HepG2 (cell line): ENCODE measurements around the gene ADGRF1. TPM values are rescaled to one million over a fixed set of nuclear protein-coding genes. Genes with fewer than 3 reads are reported as not detected.

Source experiments
- CBX2 ChIP-seq, 2 experiments: fragments of 200-600 bp in 1 of 2; sonication (generic); formaldehyde crosslinking in 1 of 2; IDR thresholded peaks; 2 replicates each; pipeline versions ENCODE4 v1.7.0 to v1.8.1; 2018 to 2022; ENCODE audit warnings: low read depth in 2 of 2, low read length in 1 of 2, mild to moderate bottlenecking in 1 of 2, missing genetic modification reagents in 1 of 2
- DNMT3B ChIP-seq: conservative IDR thresholded peaks from 2 replicates; pipeline ENCODE4 v1.6.1; 2016; ENCODE audit warnings: missing biosample characterization, control low read depth
- ETV6 ChIP-seq: sonication (generic); formaldehyde crosslinking; conservative IDR thresholded peaks from 2 replicates; pipeline ENCODE4 v1.4.0; 2020; ENCODE audit warnings: missing genetic modification reagents
- HNF4G ChIP-seq, 2 experiments: sonication (generic) in 1 of 2; formaldehyde crosslinking in 1 of 2; IDR thresholded peaks; 2 replicates each; pipeline versions ENCODE4 v1.4.0 to v1.6.1; 2011 to 2020; ENCODE audit warnings: borderline replicate concordance in 2 of 2, low read depth in 2 of 2, mild to moderate bottlenecking in 2 of 2, low read length in 1 of 2, missing genetic modification reagents in 1 of 2, moderate library complexity in 1 of 2
- KDM5A ChIP-seq: fragments of 200-600 bp; sonication (generic); IDR thresholded peaks from 2 replicates; pipeline ENCODE4 v1.7.0; 2018; ENCODE audit warnings: antibody characterized with exemption, mild to moderate bottlenecking, low read length, borderline replicate concordance
- KMT2B ChIP-seq: IDR thresholded peaks from 2 replicates; pipeline ENCODE4 v1.6.1; 2016; ENCODE audit warnings: missing genetic modification reagents, missing compliant biosample characterization
- MLLT10 ChIP-seq: sonication (generic); formaldehyde crosslinking; IDR thresholded peaks from 2 replicates; pipeline ENCODE4 v1.4.0; 2020; ENCODE audit warnings: missing genetic modification reagents
- NFE2 ChIP-seq: sonication (generic); formaldehyde crosslinking; IDR thresholded peaks from 2 replicates; pipeline ENCODE4 v1.4.0; 2020; ENCODE audit warnings: missing genetic modification reagents
- NFIB ChIP-seq: sonication (generic); formaldehyde crosslinking; IDR thresholded peaks from 2 replicates; pipeline ENCODE4 v1.9.0; 2021; ENCODE audit warnings: missing genetic modification reagents, mild to moderate bottlenecking, borderline replicate concordance
- NFKBIZ ChIP-seq: IDR thresholded peaks from 2 replicates; pipeline ENCODE4 v1.6.1; 2018; ENCODE audit warnings: missing genetic modification reagents, missing compliant biosample characterization
- NR2F6 ChIP-seq, 2 experiments: IDR thresholded peaks; 2 replicates each; pipeline ENCODE4 v1.6.1; 2016; ENCODE audit warnings: antibody characterized with exemption in 1 of 2, mild to moderate bottlenecking in 1 of 2
- RARA ChIP-seq: IDR thresholded peaks from 2 replicates; pipeline ENCODE4 v1.6.1; 2016; ENCODE audit warnings: missing genetic modification reagents, missing compliant biosample characterization
- RORA ChIP-seq: sonication (generic); formaldehyde crosslinking; IDR thresholded peaks from 2 replicates; pipeline ENCODE4 v1.5.0; 2020; ENCODE audit warnings: mild to moderate bottlenecking, missing genetic modification reagents, moderate library complexity
- SKIL ChIP-seq: sonication (generic); formaldehyde crosslinking; IDR thresholded peaks from 2 replicates; pipeline ENCODE4 v1.8.0; 2022; ENCODE audit warnings: missing genetic modification reagents, mild to moderate bottlenecking, moderate library complexity, borderline replicate concordance
- ZBED4 ChIP-seq: sonication (generic); formaldehyde crosslinking; IDR thresholded peaks from 2 replicates; pipeline ENCODE4 v1.4.0; 2020; ENCODE audit warnings: missing genetic modification reagents, borderline replicate concordance
- ZNF101 ChIP-seq: sonication (generic); formaldehyde crosslinking; IDR thresholded peaks from 2 replicates; pipeline ENCODE4 v1.4.0; 2020; ENCODE audit warnings: mild to moderate bottlenecking, low read depth, missing genetic modification reagents, borderline replicate concordance
- ZNF224 ChIP-seq: sonication (generic); formaldehyde crosslinking; IDR thresholded peaks from 2 replicates; pipeline ENCODE4 v1.5.0; 2020; ENCODE audit warnings: mild to moderate bottlenecking, missing genetic modification reagents
- ZNF260 ChIP-seq: sonication (generic); formaldehyde crosslinking; IDR thresholded peaks from 2 replicates; pipeline ENCODE4 v1.4.0; 2020; ENCODE audit warnings: missing genetic modification reagents, low read depth, mild to moderate bottlenecking, borderline replicate concordance
- ZNF274 ChIP-seq: sonication (generic); formaldehyde crosslinking; IDR thresholded peaks from 2 replicates; pipeline ENCODE4 v1.5.1; 2020; ENCODE audit warnings: mild to moderate bottlenecking, missing genetic modification reagents
- ZNF331 ChIP-seq: sonication (generic); formaldehyde crosslinking; IDR thresholded peaks from 2 replicates; pipeline ENCODE4 v1.4.0; 2020; ENCODE audit warnings: missing genetic modification reagents
- ZNF543 ChIP-seq: sonication (generic); formaldehyde crosslinking; IDR thresholded peaks from 2 replicates; pipeline ENCODE4 v1.4.0; 2020; ENCODE audit warnings: mild to moderate bottlenecking, missing genetic modification reagents
- ZNF614 ChIP-seq: IDR thresholded peaks from 2 replicates; pipeline ENCODE4 v1.6.1; 2018; ENCODE audit warnings: missing biosample characterization, missing genetic modification reagents, inconsistent platforms, borderline replicate concordance
- ZNF83 ChIP-seq: sonication (generic); formaldehyde crosslinking; IDR thresholded peaks from 2 replicates; pipeline ENCODE4 v1.4.0; 2020; ENCODE audit warnings: missing genetic modification reagents, mild to moderate bottlenecking, borderline replicate concordance
- polyA plus RNA-seq, 8 experiments: library from polyadenylated mRNA; depleted of rRNA in 3 of 8; stranded (reverse) in 7 of 8; unstranded in 1 of 8; fragments of >200 nt; fragmentation: Illumina TruSeq in 4 of 8; extraction: Trizol in 4 of 8; gene quantifications; 2 replicates each; pipeline versions ENCODE4 v1.2.1 to v1.2.3, GENCODE V29; 2011 to 2016; ENCODE audit warnings: low read depth in 4 of 8, missing spikeins in 1 of 8, mixed read lengths in 1 of 8; ENCODE audit not compliant: insufficient read depth in 1 of 8
- total RNA-seq, 5 experiments: library from RNA; depleted of rRNA; stranded (reverse); fragments of >200 nt; fragmentation: Illumina TruSeq; extraction: Trizol; gene quantifications; 2 replicates each; pipeline ENCODE4 v1.2.3, GENCODE V29; 2016; ENCODE audit warnings: low read depth in 1 of 5

The ADGRF1 gene
- total and polyA plus RNA-seq, 2 of the 13 experiments (the other 11 are each of a cell fraction or from before 2014, with no cell fraction given) = not detected

GRCh38 chr6:47075741-47076421 lies 33.7 kb upstream of the ADGRF1 start (continued):
- peak; percentile 82 for TF ChIP-seq RARA (CRISPR knock-in tag)
- peak; percentile 91; the same call in 1 of the 2 replicates for TF ChIP-seq DNMT3B (CRISPR knock-in tag)
- TF ChIP-seq ETV6 (CRISPR knock-in tag) = no peak
- TF ChIP-seq ZNF274 = no peak
- no peak for TF ChIP-seq MLLT10 (CRISPR knock-in tag)
- TF ChIP-seq ZNF83 (CRISPR knock-in tag) = no peak
- peak; percentile 94; the same call in 1 of the 2 replicates for TF ChIP-seq ZNF614 (CRISPR knock-in tag)
- TF ChIP-seq NFE2 (CRISPR knock-in tag) = 0 out of 2 replicates have a peak, but pooled peaks have one; percentile 9
- TF ChIP-seq RORA (CRISPR knock-in tag) = 0 out of 2 replicates have a peak, but pooled peaks have one; percentile 55
- TF ChIP-seq NFKBIZ (CRISPR knock-in tag) = peak; percentile 99
- no peak for TF ChIP-seq CBX2 (IDR thresholded peaks at IDR 0.05; ENCODE audit: low read depth, low read length)
- TF ChIP-seq CBX2 (CRISPR knock-in tag; IDR thresholded peaks at IDR 0.05; ENCODE audit: low read depth) = no peak
- TF ChIP-seq NR2F6 (IDR thresholded peaks at IDR 0.05) = peak; percentile 84
- peak; percentile 82 for TF ChIP-seq NR2F6 (CRISPR knock-in tag; IDR thresholded peaks at IDR 0.05)
- TF ChIP-seq ZNF101 = 0 out of 2 replicates have a peak, but pooled peaks have one; percentile 72
- no peak for TF ChIP-seq ZNF260 (CRISPR knock-in tag)
- peak; percentile 64; the same call in 1 of the 2 replicates for TF ChIP-seq SKIL (CRISPR knock-in tag)
- TF ChIP-seq KDM5A = no peak
- no peak for TF ChIP-seq ZNF224 (CRISPR knock-in tag)
- no peak for TF ChIP-seq NFIB
- peak; percentile 45; the same call in 1 of the 2 replicates for TF ChIP-seq KMT2B (CRISPR knock-in tag)
- TF ChIP-seq ZNF543 (CRISPR knock-in tag) = peak; percentile 57; the same call in 1 of the 2 replicates
- no peak for TF ChIP-seq ZBED4 (CRISPR knock-in tag)
- peak; percentile 92 for TF ChIP-seq HNF4G (IDR thresholded peaks at IDR 0.05; ENCODE audit: borderline replicate concordance, low read depth, low read length)
- TF ChIP-seq HNF4G (CRISPR knock-in tag; IDR thresholded peaks at IDR 0.05; ENCODE audit: borderline replicate concordance, low read depth) = peak; percentile 61; the same call in 1 of the 2 replicates
- TF ChIP-seq ZNF331 (CRISPR knock-in tag) = peak; percentile 91
